Osteoblast (primary cell): ENCODE measurements around the gene TPCN2. TPM values are rescaled to one million over a fixed set of nuclear protein-coding genes. Genes with fewer than 3 reads are reported as not detected.

Experiments
- DNase-seq: peaks from one replicate; pipeline ENCODE4 v3.0.0; 2011; ENCODE audit warnings: low spot score, mixed read lengths; ENCODE audit not compliant: insufficient read length; ENCODE audit errors: missing footprints
- H2AFZ ChIP-seq: 2 replicates; pipeline ENCODE4 v1.6.0; 2011; ENCODE audit warnings: mild to moderate bottlenecking, low read length
- H3K27ac ChIP-seq: 2 replicates; pipeline ENCODE4 v1.5.1; 2011; ENCODE audit warnings: mild to moderate bottlenecking, low read depth, low read length, moderate library complexity
- H3K27me3 ChIP-seq: 2 replicates; pipeline ENCODE4 v1.6.0; 2012; ENCODE audit warnings: mild to moderate bottlenecking, control low read depth, inconsistent platforms, low read length, moderate library complexity; ENCODE audit not compliant: insufficient read depth
- H3K36me3 ChIP-seq: 2 replicates; pipeline ENCODE4 v1.5.1; 2011; ENCODE audit warnings: mild to moderate bottlenecking, low read length, control low read depth, moderate library complexity; ENCODE audit not compliant: insufficient read depth
- H3K4me1 ChIP-seq: 2 replicates; pipeline ENCODE4 v1.5.1; 2011; ENCODE audit warnings: mild to moderate bottlenecking, low read length, control low read depth, moderate library complexity; ENCODE audit not compliant: insufficient read depth
- H3K4me2 ChIP-seq: 2 replicates; pipeline ENCODE4 v1.6.0; 2011; ENCODE audit warnings: mild to moderate bottlenecking, low read length; ENCODE audit not compliant: insufficient read depth
- H3K4me3 ChIP-seq: fragments of 200-600 bp; sonication (generic); 3 replicates; pipeline ENCODE4 v1.5.1; 2012; ENCODE audit warnings: mild to moderate bottlenecking, low read length, inconsistent platforms; ENCODE audit not compliant: insufficient read depth
- H3K79me2 ChIP-seq: 2 replicates; pipeline ENCODE4 v1.6.0; 2012; ENCODE audit warnings: mild to moderate bottlenecking, low read length, control low read depth, inconsistent platforms; ENCODE audit not compliant: insufficient read depth
- H3K9me3 ChIP-seq: 2 replicates; pipeline ENCODE4 v1.5.1; 2011; ENCODE audit warnings: low read depth, low read length, control low read depth
- H4K20me1 ChIP-seq: 2 replicates; pipeline ENCODE4 v1.6.0; 2012; ENCODE audit warnings: mild to moderate bottlenecking, low read length, control low read depth; ENCODE audit not compliant: insufficient read depth
- total RNA-seq: library from RNA; depleted of rRNA; stranded (reverse); fragments of >200 nt; gene quantifications from 2 replicates; pipeline ENCODE4 v1.2.3, GENCODE V29; 2012
- TF ChIP-seq, protein P1 (sequence below): IDR thresholded peaks from 2 replicates; pipeline ENCODE4 v1.5.1; 2011; ENCODE audit warnings: mild to moderate bottlenecking, low read depth, low read length, moderate library complexity; ENCODE audit errors: extremely low read depth

The TPCN2 gene
- total RNA-seq, 1 donor, result 14.1 TPM

DNA sequence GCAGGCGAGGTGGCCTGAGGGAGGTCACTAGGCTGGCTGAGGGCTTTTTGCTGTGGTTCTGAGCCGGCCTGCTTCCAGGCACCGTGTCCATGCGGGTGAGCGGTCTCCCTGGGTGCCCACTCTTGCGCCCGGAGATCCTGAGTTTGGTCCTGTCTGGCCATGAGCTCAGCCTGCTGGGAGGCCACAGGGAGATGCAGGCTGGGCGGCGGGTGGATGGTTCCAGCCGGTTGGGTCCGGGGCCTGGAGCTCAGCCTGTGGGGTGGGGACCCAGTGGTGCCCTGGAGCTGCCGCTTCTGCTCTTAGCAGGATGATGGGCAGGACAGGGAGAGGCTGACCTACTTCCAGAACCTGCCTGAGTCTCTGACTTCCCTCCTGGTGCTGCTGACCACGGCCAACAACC, 18.5 kb downstream of the TPCN2 start:
- TF ChIP-seq, protein P1, sequence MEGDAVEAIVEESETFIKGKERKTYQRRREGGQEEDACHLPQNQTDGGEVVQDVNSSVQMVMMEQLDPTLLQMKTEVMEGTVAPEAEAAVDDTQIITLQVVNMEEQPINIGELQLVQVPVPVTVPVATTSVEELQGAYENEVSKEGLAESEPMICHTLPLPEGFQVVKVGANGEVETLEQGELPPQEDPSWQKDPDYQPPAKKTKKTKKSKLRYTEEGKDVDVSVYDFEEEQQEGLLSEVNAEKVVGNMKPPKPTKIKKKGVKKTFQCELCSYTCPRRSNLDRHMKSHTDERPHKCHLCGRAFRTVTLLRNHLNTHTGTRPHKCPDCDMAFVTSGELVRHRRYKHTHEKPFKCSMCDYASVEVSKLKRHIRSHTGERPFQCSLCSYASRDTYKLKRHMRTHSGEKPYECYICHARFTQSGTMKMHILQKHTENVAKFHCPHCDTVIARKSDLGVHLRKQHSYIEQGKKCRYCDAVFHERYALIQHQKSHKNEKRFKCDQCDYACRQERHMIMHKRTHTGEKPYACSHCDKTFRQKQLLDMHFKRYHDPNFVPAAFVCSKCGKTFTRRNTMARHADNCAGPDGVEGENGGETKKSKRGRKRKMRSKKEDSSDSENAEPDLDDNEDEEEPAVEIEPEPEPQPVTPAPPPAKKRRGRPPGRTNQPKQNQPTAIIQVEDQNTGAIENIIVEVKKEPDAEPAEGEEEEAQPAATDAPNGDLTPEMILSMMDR, result no peak
- no peaks in the 10 kb centered on the region for H3K36me3 ChIP-seq
- no peak overlapping the region for H3K4me3 ChIP-seq
- DNase-seq, result peak; percentile 44
- H3K27ac ChIP-seq, result no peak overlapping the region
- peaks cover 11% of the 10 kb centered on the region for H4K20me1 ChIP-seq
- H3K9me3 ChIP-seq, result no peaks in the 10 kb centered on the region
- H3K79me2 ChIP-seq, result no peaks in the 10 kb centered on the region
- H3K27me3 ChIP-seq, result no peaks in the 10 kb centered on the region
- no peaks in the 10 kb centered on the region for H3K4me1 ChIP-seq
- H3K4me2 ChIP-seq, result no peak overlapping the region
- H2AFZ ChIP-seq, result no peak overlapping the region

DNA sequence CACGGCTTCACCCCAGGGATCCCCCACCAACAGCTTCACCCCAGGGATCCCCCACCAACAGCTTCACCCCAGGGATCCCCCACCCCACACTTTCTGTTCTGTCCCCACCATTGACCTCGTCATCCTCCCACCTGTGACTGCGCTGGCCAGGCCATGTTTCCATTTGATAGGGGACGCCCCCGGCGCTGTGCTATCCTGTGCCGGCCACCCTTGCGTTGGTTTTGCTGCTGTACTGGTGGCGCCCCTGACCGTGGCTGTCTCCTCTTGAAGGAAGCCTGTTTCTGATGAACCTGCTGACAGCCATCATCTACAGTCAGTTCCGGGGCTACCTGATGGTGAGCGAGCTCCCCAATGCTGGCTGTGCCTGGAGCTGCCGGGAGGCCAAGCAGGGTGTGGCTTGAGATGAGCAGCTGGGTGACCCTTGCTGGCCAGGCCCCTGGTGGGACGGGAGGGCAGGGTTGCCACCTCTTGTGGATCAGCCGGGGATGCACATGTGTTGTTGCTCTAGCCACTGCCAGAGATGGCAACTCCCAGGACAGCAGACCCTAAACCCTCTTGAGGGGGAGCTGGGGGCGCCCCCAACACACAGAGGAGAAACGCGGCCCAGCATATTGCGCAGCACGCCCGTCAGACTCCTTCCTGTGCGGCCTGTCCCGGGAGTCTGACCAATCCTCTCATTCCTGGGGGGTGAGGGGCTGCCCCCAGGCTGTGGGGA, 22.5 kb downstream of the TPCN2 start:
- no peak overlapping the region for H2AFZ ChIP-seq
- H3K4me2 ChIP-seq, result no peak overlapping the region
- H3K36me3 ChIP-seq, result peaks cover 4% of the 10 kb centered on the region
- peaks cover 5% of the 10 kb centered on the region for H4K20me1 ChIP-seq
- no peaks in the 10 kb centered on the region for H3K9me3 ChIP-seq
- H3K27me3 ChIP-seq, result no peaks in the 10 kb centered on the region
- H3K79me2 ChIP-seq, result no peaks in the 10 kb centered on the region
- peaks cover 19% of the 10 kb centered on the region for H3K4me1 ChIP-seq
- no peak for DNase-seq
- H3K27ac ChIP-seq, result no peak overlapping the region
- no peak overlapping the region for H3K4me3 ChIP-seq
- TF ChIP-seq, protein P1, result no peak

DNA sequence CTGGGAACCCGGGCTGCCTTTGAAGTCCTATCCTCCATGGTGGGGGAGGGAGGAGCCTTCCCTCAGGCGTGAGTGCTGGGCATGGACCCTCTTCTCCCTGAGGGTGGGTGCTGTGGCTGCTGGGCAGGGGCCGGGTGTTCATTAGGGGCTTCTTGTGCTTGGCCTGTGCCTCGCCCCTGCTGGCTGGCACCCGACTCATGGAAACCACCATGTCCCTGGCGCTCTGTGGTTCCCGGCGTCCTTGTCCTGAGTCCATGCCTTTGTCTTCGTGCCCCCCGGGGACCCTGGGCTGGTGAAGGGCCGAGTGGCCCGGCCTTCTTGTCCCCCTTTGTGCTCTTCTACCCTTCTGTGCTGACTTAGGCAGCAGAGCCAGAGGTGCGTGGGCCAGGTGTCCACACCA, 23.2 kb downstream of the TPCN2 start:
- Histone ChIP-seq H3K9me3 (no peaks in the 10 kb centered on the region), H3K4me1 (peaks cover 20% of the 10 kb centered on the region), H3K79me2 (no peaks in the 10 kb centered on the region), H3K27me3 (no peaks in the 10 kb centered on the region), H3K27ac (no peak overlapping the region), H3K36me3 (peaks cover 4% of the 10 kb centered on the region), H2AFZ (no peak overlapping the region), H3K4me2 (no peak overlapping the region), H3K4me3 (no peak overlapping the region), H4K20me1 (peaks cover 6% of the 10 kb centered on the region)
- TF ChIP-seq, protein P1, result no peak
- no peak for DNase-seq

DNA sequence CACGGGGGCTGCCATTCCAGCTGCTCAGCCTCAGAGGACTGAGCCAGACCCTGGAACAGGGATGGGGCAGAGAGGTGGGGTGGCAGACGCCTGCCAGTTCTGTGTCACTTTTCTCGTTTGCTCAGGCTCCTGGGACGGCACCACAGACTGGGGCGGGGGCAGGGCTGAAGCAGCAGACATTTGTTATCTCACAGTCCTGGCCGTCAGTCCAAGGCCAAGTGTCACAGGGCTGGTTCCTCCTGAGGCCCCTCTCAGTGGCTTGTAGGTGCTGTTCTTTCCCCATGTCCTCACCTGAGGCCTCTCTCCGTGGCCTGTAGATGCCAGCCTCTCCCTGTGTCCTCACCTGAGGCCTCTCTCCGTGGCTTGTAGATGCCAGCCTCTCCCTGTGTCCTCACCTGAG, 24.7 kb downstream of the TPCN2 start:
- Histone ChIP-seq H2AFZ (no peak overlapping the region), H3K4me2 (no peak overlapping the region), H3K9me3 (no peaks in the 10 kb centered on the region), H3K79me2 (no peaks in the 10 kb centered on the region), H3K4me3 (no peak overlapping the region), H4K20me1 (peaks cover 6% of the 10 kb centered on the region), H3K27ac (no peak overlapping the region), H3K4me1 (peaks cover 20% of the 10 kb centered on the region), H3K36me3 (peaks cover 6% of the 10 kb centered on the region), H3K27me3 (no peaks in the 10 kb centered on the region)
- TF ChIP-seq, protein P1, result no peak
- no peak for DNase-seq
